HG03196 (cell line): ENCODE data around the gene APBB1.
A peak's percentile ranks its signal among the peaks of the same experiment; 100 is the strongest.

Source experiments
- ATAC-seq: cut with Tn5 transposase; IDR thresholded peaks from one replicate; pipeline ENCODE4 v1.9.1; 2021; ENCODE audit not compliant: unreplicated experiment

Gene APBB1

GRCh38 chr11:6417907-6418556 is 862 bp downstream of the APBB1 start:
- no peak for ATAC-seq

- ATAC-seq = no peak
These were observed 3.1 kb downstream of the APBB1 start for GRCh38 chr11:6415797-6416196.

- ATAC-seq = peak; percentile 44
These were observed 4.0 kb downstream of the APBB1 start for GRCh38 chr11:6414874-6415328.

GRCh38 chr11:6413791-6414201 is 5.1 kb downstream of the APBB1 start:
- no peak for ATAC-seq

GRCh38 chr11:6411594-6412031 is 7.3 kb downstream of the APBB1 start:
- no peak for ATAC-seq

GRCh38 chr11:6410695-6411430 is 8.0 kb downstream of the APBB1 start:
- ATAC-seq = no peak

GRCh38 chr11:6406370-6406769 is 12.5 kb downstream of the APBB1 start:
- ATAC-seq = no peak

GRCh38 chr11:6405846-6406245 is 13.0 kb downstream of the APBB1 start:
- no peak for ATAC-seq

- no peak for ATAC-seq
These were observed 13.7 kb downstream of the APBB1 start for GRCh38 chr11:6405052-6405667.

GRCh38 chr11:6404342-6405051 is 14.4 kb downstream of the APBB1 start:
- ATAC-seq = no peak

GRCh38 chr11:6403539-6403938 is 15.4 kb downstream of the APBB1 start:
- no peak for ATAC-seq

GRCh38 chr11:6402561-6402981 is 16.3 kb downstream of the APBB1 start:
- ATAC-seq = peak; percentile 93

- ATAC-seq = peak; percentile 34
These were observed 16.8 kb downstream of the APBB1 start for GRCh38 chr11:6402061-6402470.

- no peak for ATAC-seq
These were observed 17.4 kb downstream of the APBB1 start for GRCh38 chr11:6401464-6401863.

GRCh38 chr11:6400431-6401345 is 18.2 kb downstream of the APBB1 start:
- no peak for ATAC-seq

GRCh38 chr11:6397636-6398035 is 21.3 kb downstream of the APBB1 start:
- no peak for ATAC-seq

- no peak for ATAC-seq
These were observed 21.7 kb downstream of the APBB1 start for GRCh38 chr11:6397156-6397555.

GRCh38 chr11:6395470-6396060 is 23.3 kb downstream of the APBB1 start:
- ATAC-seq = no peak

- ATAC-seq = no peak
These were observed 24.8 kb downstream of the APBB1 start for GRCh38 chr11:6393989-6394670.
